Forelimb muscle (tissue), 1 donor: Measurements from ENCODE around the gene FASTKD2. TPM values are rescaled to one million over a fixed set of nuclear protein-coding genes. Genes with fewer than 3 reads are reported as not detected.
A peak's percentile ranks its signal among the peaks of the same experiment; 100 is the strongest.
"Not testable (repeated sequence)": the region's sequence is repeated elsewhere in the genome, so short reads cannot be mapped to it uniquely, and the experiment has no call there.

Experiments used
- DNase-seq: peaks from one replicate; pipeline ENCODE4 v3.0.0-alpha.2; 2013; ENCODE audit warnings: low read depth
- polyA plus RNA-seq: library from polyadenylated mRNA; unstranded; fragments of 120-200 nt; gene quantifications from one replicate; pipeline ENCODE4 v1.2.1, GENCODE V29; 2013; ENCODE audit not compliant: insufficient read length

FASTKD2 gene
- polyA plus RNA-seq, 1 donor, result 23.7 TPM

DNA sequence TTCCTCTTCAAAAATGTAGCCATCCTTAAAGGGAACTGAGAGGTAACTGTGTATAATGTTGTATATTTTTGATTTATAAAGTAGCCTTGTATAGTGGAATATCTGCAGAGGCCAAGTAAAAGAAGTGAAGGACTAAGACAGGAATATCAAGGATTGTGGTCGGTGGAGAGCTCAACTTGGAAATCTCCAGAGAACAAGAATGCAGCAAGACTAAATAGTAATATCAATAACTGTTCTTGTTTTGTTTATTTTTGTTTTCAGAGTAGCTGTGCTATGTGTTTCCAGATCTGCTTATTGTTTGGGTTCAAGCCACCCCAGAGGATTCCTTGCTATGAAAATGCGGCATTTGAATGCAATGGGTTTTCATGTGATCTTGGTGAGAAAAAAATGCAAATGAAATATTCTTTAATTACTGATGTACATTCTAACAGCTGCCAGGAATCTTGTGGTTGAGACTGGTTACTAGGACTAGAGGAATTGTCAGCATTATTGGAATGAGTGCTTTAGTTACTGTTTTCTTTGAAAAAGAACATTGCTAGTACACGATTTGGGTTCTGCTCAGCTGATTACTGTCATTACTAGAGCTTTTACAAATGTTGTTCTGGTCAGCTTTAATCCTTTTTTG lies 25.0 kb downstream of the FASTKD2 start:
- no peak for DNase-seq

DNA sequence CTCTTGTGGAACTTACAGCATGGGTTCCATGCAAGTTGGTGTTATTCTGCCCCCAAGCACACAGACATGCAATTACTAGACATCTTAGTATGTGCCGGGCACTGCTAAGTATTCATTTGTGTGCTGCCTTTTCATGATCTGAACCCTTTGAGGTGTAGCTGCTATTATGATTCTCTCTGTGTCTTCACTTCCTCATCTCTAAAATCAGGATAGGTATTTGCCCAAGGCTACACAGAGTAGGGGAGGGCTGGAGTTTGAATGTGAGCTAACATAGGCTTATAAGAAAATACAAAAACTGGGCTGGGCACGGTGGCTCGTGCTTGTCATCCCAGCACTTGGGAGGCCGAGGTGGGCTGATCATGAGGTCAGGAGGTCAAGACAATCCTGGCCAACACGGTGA lies 27.2 kb downstream of the FASTKD2 start:
- no peak for DNase-seq

DNA sequence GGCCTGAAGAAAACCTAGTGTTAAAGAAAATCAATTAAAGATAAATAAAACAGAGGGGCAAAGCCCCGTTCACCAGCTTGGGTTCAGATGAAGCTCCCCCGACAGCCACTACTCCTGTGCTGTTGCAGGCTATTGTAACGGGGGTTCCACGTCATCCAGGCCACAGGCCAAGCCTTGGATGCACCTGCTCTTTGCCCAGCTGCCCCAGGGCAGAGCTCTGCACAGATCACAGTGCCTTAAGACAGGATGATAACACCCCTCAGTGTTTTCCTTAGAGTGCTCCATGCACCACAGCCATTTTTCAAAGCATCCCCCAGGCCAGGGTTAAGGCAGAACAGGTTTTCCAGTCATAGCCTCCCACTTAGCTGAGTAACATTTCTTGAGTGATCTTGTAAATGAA lies 32.0 kb downstream of the FASTKD2 start:
- no peak for DNase-seq

DNA sequence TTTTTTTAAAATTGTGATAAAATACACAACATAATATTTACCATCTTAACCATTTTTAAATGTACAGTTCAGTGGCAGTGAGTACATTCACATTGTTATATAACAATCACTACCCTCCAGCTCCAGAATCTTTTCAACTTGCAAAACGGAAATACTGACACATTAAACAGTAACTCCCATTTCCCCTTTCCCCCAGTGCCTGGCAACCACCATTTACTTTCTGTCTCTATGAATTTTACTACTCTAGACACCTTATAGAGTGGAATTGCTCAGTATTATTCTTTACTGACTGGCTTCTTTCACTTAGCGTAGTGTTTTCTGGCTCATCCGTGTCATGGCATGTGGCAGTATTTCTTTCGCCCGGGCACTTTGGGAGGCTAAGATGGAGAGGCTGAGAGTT lies 32.6 kb downstream of the FASTKD2 start:
- DNase-seq, result no peak

DNA sequence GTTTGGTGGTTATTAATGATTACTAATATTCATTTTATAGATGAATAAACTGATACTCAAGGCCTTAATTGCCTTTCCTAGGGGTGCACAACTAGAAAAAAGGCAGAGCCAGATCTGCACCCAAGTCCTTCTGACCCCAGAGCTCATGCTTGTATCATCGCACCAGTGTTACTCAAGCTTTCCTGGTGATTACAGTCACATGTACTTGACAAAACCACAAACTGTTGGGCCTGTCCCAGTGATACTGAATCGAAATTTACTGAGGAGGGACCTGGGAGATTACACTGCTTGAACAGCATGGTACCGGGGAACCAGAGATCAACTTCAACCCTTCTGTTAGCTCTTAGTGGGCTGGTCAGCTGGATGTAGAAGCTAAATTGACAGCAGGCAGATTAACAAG lies 33.7 kb downstream of the FASTKD2 start:
- no peak for DNase-seq

DNA sequence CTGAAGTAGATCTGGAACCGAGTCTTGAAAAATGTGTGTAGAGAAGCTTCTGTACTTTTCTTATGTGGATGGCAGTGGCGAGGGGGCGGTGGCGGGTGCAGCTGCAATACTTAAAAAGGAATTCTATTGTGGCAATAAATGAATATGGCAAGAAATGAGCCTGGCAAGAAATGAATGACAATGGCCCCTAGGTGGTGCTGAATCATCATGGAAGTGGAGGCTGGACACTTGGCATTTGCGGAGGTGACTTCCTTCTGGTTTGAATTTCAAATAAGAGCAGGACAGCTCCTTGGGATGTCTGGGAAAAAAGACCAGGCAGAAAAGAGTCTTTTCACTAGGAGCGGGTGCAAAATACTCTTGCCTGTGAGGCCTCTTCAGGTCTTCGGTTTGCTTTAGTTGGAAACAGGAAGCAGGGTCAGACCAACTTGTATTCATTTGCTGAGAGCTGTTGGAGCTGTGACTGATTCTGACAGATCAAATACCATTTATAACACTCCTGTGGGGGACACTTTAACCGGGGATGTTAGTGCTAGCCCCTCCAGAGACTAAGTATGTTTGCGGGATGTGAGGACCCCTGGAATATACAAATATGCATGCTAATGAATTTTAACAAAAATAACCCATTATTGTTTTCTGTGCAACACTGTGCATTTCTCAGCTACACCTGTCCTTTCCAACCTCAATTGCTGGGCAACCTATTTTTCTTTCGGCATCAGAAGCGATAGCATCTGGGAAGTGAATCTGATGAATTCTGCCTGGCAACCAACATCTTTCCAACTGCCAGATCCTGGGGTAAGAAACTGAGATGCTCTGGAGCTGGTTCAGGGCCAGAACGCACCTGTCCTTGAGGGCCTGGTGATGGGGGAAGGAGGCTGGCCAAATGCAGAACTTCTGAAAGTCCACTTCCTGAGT lies 35.4 kb downstream of the FASTKD2 start:
- peak; percentile 81 for DNase-seq

DNA sequence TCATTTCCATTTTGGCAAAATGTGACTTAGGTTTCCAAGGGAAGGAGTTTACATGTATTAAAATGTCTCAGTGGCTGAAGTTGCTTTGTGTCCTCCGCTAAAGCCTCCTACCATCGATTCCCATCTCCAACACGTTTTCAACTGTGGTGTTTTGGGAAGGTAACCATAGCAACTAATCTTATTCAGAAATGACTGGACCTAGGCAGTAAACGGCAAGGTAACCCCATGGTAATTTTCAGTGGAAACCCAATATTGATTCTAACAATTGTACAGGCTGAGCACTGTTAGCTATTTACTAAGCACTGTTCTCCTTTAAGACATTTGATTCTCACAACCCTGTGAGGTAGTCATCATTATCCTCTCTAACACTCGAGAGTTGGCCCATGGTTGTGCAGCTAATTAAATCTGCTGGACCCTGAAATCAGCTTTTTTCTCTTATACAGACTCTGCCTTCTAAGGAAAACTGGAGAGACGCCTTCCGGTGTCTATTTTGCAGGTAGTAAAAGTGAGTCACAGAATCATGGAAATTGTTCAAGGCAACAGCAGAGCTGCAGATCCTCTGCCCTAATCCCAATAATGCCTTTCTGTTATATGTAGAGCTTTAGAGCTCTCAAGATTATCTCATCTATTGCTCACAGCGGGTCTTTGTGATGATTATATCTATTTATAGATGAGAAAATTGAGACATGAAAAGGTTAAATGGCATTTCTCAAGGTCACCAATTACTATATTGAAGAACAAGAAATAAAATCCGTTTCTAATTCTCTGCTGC lies 36.2 kb downstream of the FASTKD2 start:
- no peak for DNase-seq

DNA sequence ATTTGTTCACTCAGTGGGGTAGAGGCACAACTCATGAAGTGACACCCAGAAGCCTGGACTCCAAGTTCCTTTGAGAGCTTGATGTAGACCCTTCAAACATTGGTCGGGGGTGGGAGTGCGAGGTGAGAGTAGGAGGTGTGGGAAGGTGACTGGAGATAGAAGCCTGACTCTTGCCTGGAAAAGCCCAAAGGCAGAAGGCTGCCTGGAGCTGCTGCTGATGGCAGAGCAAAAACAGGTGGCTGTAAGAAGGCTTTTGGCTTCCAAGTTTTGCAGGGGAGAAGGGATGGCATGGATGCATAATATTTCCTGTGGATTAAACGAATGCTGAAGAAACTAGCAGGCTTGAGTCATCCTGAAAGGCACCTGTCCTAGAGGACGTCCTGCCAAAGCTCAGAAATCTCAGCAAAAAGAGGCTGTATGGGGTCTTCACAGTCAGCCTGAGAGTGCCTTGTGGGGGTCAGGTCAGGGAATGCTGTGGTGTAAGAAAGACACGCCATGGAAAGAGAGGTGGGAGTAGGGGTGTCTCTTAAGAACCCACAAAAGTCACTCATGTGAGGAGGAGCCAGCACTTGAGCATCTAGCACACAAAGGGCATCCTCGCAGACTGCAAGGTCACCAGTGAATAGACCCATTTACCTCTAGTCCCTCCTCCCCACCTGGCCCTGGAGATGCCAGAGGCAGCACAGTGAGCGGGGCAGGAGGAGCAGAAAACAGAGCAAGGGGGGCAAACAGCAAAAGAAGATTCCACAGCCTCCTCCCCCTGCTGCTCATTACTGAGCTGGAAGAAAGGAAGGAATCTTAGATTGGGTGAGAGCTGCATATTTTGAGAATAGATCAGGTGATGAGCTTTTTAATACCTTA lies 37.5 kb downstream of the FASTKD2 start:
- no peak for DNase-seq

DNA sequence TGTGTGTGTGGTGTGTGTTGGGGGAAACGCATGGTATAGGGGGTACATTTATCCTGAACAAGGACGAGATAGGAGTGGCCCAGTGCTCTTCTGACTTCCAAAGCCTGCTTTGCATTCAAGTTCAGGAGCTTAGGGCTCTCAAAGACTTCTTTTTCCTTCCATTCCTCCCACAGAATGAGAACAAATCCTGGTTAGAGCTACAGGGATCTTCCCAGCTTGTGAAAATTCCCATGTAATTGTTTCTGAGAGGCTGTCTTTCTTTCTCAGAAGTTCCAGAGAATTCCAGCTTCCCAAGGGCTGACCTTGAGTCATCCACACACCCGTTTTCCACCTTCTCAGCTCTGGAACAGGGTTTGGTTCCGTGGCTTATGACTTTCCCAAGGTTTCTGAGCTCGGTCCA lies 38.9 kb downstream of the FASTKD2 start:
- no peak for DNase-seq

DNA sequence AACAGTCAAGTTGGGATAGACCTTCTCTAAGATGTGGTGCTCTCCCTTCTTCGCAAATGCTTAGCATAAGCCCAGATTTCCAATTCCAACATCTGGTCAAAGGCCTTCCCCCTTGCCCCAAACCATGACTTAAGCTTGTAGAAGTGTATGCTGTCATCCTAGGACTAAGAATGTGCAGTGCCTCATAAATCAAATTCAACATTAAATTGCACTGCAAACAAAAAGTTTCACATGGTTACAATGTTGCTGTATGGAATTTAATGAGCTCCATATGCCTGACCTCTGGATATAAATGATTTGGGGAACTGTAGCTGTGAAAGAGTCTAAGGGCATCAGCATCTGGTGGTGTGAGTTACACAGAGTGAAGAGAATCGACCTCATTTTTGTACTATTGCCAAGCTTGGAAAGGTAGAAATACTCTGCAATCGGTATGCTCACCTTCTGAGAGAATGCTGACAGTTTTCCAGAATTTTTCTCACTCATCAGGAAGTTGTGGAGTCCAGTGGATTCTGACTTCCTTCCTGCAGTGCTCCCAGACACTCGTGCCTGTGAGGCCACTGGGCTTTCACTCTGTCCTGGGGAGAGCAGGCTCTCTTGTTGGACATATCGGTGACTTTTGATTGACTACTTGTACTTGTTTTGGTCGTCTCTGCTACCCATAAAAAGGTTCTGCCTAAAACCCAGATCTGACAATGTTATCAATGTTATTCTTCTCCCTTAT lies 40.6 kb downstream of the FASTKD2 start:
- DNase-seq, result peak; percentile 78

DNA sequence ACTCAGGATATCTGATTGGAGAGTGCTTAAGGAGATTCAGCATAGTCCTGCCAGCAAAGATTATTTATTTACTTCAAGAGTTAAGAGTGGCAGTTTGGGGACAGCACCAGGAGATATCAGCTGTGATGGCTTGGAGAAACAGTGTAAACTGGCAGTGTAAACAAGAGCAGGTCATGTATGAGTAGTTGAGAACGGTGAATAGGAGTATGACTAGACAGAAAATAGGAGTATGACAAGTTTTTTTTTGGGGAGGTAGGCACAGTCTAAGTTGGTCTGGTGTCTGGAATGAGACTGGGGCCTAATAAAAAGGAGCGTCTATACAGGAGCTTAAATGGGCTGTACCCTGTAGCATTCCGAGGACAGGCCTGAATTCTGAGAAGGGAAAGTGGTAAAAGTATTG lies 42.2 kb downstream of the FASTKD2 start:
- not testable (repeated sequence) for DNase-seq

DNA sequence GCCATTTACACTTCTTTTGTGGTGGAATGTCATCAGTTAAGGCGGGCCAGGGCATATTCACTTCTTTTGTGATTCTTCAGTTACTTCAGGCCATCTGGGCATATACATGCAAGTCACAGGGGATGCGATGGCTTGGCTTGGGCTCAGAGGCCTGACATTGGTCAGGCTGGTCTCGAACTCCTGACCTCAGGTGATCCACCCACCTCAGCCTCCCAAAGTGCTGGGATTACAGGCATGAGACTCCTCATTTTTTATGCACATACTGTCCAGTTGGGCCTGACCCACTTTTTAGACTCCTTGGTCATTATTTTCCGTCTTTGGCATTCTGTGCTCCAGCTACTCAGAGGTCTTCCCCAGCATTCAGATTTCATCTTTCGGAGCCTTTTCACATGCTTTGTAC lies 47.1 kb downstream of the FASTKD2 start:
- DNase-seq, result not testable (repeated sequence)

DNA sequence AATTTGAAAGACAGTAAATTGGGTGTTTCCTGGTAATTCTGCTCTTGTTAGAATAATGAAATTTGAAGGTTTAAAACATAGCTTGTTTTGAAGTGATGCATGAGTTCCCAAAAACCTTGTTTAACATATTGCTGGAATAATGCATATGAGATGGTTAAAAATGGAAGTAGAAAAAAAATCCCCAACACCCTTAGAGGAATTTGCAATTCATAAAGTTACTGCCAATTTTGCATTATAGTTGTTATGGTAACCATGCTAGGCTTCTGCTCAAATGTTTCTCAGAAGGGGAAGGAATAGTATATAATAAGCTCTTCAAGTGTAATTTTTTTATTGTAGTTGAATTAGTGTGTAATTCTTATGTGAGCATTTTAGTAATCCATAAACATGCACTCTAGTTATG lies 49.1 kb downstream of the FASTKD2 start:
- DNase-seq, result no peak

DNA sequence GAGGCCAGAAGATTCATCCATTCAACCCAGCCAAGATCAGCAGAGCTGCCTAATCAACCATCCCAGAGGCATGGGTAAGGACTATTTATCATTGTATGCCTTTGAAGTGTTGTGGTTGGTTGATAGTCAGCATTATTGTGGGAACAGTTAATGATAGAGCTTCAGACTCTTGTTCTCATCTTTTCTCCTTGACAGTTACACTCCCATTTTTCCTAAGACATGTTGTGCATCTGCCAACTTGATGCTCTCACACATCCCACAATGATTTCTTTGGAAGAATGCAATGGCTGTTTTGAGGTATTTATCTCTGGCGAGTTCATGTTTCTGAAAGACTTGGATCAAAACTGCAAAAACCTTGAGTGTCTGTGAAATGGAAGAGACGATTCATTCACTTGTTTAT lies 55.4 kb downstream of the FASTKD2 start:
- DNase-seq, result peak; percentile 43

DNA sequence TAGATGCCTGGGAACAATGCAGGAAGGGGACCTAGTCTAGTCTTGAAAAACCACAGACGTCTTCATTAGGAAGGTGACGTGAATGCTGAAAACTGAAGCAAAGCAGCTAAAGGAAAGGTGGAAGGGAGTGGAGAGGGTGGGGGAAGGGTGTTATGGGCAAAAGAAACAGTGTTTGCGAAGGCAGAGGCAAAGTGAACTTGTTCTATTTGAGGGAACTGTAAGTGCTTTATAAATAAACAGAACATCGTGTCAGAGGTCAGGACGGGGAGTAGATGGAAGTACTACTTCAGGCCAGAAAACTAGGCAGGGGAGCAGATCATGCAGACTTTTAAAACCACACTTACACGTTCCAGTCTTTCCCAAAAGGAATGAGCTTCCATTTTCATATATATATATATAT lies 57.8 kb downstream of the FASTKD2 start:
- no peak for DNase-seq

DNA sequence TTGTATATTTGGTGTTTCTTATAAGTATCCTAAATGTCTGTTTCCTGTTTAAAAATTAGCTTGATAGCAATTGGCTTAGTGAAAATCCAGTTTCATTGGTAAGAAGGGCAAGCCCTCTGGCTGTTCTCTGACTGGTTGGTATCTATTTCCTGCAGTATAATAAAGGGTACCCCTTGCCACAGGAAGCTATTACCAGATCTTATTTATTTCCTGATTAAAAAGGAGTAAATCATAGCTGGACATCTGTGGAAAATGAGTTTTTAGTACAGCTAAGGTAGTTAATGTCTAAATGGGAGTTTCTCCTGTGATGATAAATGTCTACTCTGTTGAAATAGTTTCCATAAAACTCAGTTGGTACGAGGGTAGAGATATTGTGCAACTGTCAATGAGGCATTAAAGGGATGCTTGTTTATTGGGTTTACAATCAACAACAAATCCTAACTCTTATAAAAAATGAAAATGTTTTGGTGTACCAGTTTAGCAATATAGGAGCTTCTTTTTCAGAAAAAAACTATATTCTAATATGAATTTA lies 58.7 kb downstream of the FASTKD2 start:
- no peak for DNase-seq

DNA sequence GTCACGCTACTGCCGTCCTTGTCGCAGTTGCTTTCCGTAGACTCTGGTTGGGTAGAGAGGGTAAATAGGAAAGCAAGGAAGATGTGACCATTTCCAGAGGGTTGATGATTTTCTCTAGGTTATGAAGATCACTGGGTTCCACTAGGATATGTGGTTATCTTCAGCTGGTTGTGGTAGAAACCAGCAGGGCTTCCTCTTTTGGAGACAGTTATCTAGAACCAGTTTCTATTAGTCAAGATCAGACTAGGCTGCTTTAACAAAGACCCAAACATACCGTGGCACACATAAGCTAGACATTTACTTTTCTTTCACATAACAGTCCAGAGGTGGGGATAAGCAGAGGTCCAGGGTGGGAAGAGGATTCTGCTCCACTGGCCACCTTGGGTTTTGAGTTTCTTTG lies 59.6 kb downstream of the FASTKD2 start:
- no peak for DNase-seq

DNA sequence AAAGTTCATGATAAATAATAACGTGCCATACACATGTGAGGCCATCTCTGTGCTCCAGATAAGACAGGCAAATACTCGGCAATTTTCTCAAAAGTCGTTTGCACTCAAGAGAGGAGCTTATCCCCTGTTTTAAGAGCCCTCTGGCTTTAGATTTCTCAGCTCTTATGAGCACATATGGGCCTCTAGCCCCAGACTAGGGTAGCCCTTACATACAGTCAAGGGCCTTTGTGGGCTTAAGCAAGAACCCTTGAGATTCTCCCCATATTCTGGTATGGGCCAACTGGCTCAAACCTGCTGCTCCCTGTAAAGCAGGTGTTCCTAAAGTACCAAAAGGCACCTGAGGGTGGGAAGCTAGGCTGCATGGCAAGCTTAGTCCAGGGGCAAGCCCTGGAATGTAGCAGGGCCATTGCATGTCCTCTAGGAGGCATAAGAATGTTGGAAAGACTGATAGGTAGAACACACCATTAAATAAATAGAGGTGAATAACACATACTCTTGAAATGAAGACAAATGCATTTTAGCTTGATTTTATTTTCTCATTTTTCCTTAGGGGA lies 66.1 kb downstream of the FASTKD2 start:
- no peak for DNase-seq

DNA sequence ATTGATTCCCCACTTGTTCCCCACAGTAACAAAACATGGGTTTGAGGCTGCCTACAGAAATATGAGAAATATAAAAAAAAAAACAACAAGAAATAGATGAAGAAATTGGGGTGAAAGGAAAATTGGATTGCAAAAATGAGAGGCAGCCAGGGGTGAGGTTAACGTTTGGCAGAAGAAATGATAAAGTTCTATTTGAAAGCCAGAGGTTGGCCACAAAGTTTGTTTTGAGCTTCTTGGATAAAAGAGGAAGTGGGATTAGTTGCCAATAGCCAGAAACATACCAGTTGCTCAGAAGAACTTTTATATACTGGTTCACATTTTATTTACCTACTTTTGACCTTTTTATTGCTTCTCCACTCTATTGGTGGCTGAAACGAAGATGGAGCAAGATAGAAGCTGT lies 67.5 kb downstream of the FASTKD2 start:
- no peak for DNase-seq

DNA sequence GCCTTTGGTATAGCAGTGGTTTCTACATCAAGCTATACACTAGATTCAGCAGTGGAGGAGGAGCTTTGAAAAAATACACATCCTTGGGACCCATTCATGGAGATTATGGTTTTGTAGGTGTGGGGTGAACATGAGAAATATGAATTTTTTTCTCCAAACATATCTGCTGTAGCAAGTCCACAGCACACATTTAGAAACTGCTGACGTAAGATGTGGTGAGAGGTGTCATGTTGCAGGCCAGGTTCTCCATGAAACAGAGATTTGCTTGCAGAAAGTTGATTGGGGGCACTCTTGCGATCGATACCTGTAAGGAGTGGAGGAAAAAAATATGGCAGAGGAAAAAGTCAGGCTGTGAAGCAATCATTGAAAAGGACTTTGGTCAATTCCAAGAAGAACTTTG lies 67.9 kb downstream of the FASTKD2 start:
- no peak for DNase-seq
